GM18526 (cell line): ENCODE measurements around the gene MYO5A.

Experiments
- POLR2A ChIP-seq: IDR thresholded peaks from 3 replicates; pipeline ENCODE4 v1.6.1; 2011; ENCODE audit not compliant: insufficient read length; ENCODE audit errors: extremely low read depth

Gene MYO5A

GRCh38 chr15:52439470-52439869, 89.2 kb downstream of the MYO5A start:
- TF ChIP-seq POLR2A, result no peak

- no peak for TF ChIP-seq POLR2A
Observed at GRCh38 chr15:52438047-52438446, 90.6 kb downstream of the MYO5A start.

GRCh38 chr15:52437646-52438045, 91.0 kb downstream of the MYO5A start:
- no peak for TF ChIP-seq POLR2A

GRCh38 chr15:52436981-52437380, 91.7 kb downstream of the MYO5A start:
- TF ChIP-seq POLR2A, result no peak

GRCh38 chr15:52434885-52435284, 93.8 kb downstream of the MYO5A start:
- no peak for TF ChIP-seq POLR2A

GRCh38 chr15:52428297-52428696, 100.4 kb downstream of the MYO5A start:
- no peak for TF ChIP-seq POLR2A

GRCh38 chr15:52427804-52428203, 100.9 kb downstream of the MYO5A start:
- no peak for TF ChIP-seq POLR2A

- no peak for TF ChIP-seq POLR2A
Observed at GRCh38 chr15:52424856-52425431, 103.7 kb downstream of the MYO5A start.

GRCh38 chr15:52423852-52424251, 104.8 kb downstream of the MYO5A start:
- no peak for TF ChIP-seq POLR2A

GRCh38 chr15:52422001-52422400, 106.7 kb downstream of the MYO5A start:
- TF ChIP-seq POLR2A, result no peak

GRCh38 chr15:52421029-52421428, 107.7 kb downstream of the MYO5A start:
- no peak for TF ChIP-seq POLR2A

GRCh38 chr15:52419494-52419893, 109.2 kb downstream of the MYO5A start:
- TF ChIP-seq POLR2A, result no peak

- no peak for TF ChIP-seq POLR2A
Observed at GRCh38 chr15:52417957-52418356, 110.7 kb downstream of the MYO5A start.

GRCh38 chr15:52417521-52417920, 111.2 kb downstream of the MYO5A start:
- no peak for TF ChIP-seq POLR2A

GRCh38 chr15:52415628-52416027, 113.1 kb downstream of the MYO5A start:
- TF ChIP-seq POLR2A, result no peak

GRCh38 chr15:52414936-52415335, 113.7 kb downstream of the MYO5A start:
- TF ChIP-seq POLR2A, result no peak

- no peak for TF ChIP-seq POLR2A
Observed at GRCh38 chr15:52408823-52409222, 119.9 kb downstream of the MYO5A start.
